T-helper 2 cell treated with Interferon-gamma antibody and Interleukin-4, amounts not matched to agents 100 ng/mL and 5 ng/mL, for 36 hours (primary cell): ENCODE results near the gene CDK14. TPM values are rescaled to one million over a fixed set of nuclear protein-coding genes. Genes with fewer than 3 reads are reported as not detected.
"Not testable (repeated sequence)": the region's sequence is repeated elsewhere in the genome, so short reads cannot be mapped to it uniquely, and the experiment has no call there.

ENCODE experiments used
- intact Hi-C: fragments of 100-400 bp; cut with micrococcal nuclease; formaldehyde crosslinking; loops from one replicate; pipeline ENCODE4 v1.15.1; 2023
- total RNA-seq: library from RNA; stranded (reverse); gene quantifications from 2 replicates; pipeline ENCODE4 v1.2.3, GENCODE V29; 2022

The CDK14 gene
- total RNA-seq, 1 donor from 2014 or later, result 0.09 TPM

DNA sequence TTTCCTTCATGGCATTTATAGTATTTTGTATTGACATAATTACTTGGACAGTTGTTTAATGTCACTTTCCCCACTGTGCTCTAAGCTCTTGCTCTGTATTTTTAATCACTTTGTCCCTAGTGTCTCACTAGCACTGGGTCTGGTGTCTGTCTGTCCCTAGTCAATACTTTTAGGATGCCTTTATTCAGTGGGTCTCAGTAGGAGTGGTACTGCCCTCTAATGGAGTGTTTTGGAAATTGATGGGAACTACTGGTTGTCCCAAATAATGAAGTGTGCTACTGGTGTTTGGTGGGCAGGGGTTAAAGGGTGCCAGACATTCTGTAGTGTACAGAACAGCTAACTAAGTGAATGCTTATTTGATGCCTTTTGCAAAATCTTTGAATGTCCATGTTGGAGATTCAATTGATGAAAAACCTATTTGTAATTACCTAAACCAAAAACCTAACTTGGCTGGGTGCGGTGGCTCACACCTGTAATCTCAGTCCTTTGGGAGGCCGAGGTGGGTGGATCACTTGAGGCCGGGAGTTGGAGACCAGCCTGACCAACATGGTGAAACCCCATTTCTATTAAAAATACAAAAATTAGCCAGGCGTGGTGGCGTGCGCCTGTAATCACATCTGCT lies 33.3 kb downstream of the CDK14 start:
- intact Hi-C loops, result loop anchor here (1.0 kb wide), 1 partner anchor 174 kb away; no protein-coding TSS in a partner anchor

DNA sequence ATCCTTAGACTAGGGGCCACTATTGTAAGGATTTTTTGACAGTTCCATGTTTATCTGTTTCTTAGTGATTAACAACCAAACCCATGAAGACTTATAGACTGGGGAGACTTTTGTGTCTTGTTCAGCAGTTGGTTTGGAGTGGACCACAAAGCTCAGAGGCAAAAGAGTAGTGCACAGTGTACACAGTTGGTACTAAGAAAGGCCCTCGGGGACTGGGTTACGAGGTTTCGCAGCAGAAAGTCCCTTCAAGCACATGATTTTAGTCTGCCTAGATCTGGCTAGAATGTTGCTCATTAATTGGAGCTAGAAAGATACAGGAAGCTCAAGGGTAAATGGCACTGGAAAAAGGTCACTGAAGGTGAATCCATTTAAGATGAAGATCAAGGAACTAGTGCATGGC lies 35.4 kb downstream of the CDK14 start:
- intact Hi-C loops, result no loop called here

DNA sequence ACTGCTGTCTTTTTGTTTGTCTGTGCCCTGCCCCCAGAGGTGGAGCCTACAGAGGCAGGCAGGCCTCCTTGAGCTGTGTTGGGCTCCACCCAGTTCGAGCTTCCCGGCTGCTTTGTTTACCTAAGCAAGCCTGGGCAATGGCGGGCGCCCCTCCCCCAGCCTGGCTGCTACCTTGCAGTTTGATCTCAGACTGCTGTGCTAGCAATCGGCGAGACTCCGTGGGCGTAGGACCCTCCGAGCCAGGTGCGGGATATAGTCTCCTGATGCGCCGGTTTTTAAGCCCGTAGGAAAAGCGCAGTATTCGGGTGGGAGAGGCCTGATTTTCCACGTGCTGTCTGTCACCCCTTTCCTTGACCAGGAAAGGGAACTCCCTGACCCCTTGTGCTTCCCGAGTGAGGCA lies 43.6 kb downstream of the CDK14 start:
- intact Hi-C loops, result not testable (repeated sequence)

DNA sequence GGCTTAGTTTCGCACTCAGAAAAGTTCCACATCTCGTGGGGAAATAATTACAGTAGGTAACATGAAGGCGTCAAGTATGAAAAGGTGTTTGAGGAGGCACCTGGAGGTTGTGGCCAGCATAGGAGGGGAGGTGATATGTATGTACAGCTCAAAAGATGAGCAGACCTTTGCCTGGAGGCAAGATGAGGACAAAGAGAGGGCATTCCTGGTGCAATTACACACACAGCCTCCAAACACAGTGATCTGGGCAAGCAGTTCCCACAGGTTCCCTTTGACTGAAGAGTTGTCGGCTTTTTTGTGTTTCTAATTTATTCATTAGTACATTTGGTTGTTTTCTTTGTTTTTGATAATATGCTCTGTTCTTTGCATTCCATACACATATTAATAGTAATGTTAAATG lies 46.9 kb downstream of the CDK14 start:
- intact Hi-C loops, result no loop called here

DNA sequence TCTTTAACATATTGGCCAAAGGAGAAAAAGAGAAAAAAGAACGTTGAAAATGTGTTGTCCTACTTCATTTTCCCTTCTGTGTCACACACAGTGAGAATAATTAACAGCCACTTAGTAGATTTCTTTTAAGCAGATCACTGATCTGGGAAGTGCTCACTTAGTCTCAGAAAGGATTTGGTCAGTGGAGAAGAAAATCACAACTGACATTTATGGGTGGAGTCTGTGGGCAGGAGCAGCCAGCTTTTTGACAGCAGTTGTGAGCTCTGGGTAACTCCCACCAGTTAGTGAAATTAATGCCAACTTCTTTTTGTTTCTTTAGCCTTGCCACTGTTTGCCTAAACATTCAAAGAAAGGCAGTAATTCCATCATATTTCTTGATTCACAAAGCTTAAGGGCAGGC lies 49.7 kb downstream of the CDK14 start:
- intact Hi-C loops, result no loop called here

DNA sequence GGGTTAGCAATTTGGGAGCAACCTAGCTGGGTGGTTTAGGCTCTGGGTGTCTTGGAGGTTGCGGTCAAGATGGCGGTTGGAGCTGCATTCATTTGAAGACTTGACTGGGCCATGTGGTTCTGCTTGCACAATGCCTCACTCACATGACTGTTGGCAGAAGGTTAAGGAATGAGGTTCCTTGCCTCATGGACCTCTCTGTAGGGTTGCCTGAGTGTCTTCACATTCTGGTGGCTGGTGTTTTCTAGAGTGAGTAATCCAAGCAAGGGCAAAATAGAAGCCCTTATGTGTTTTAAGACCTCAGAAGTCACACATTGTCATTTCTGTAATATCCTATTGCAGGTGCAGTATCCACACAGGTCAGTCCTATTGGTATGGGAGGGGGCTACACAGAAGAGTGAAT lies 52.0 kb downstream of the CDK14 start:
- intact Hi-C loops, result no loop called here

DNA sequence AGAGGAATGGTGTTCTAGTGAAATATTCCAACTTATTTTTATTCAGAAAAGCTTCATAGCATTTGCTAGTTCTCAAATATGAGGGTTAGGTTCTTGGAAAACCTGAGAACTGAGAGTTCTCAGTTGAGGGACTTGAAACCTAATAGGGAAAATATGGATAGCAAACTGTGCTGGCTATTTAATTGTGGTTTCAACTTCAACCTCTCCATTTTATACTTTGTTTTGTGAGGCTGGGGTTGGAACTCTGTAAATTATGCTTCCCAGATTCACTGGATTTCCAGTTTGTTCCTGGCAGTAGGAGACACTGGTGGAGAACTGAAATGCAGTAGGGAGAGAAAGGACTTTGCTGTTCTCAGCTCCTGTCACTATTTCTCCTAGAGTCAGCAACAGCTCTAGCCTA lies 52.7 kb downstream of the CDK14 start:
- intact Hi-C loops, result no loop called here

DNA sequence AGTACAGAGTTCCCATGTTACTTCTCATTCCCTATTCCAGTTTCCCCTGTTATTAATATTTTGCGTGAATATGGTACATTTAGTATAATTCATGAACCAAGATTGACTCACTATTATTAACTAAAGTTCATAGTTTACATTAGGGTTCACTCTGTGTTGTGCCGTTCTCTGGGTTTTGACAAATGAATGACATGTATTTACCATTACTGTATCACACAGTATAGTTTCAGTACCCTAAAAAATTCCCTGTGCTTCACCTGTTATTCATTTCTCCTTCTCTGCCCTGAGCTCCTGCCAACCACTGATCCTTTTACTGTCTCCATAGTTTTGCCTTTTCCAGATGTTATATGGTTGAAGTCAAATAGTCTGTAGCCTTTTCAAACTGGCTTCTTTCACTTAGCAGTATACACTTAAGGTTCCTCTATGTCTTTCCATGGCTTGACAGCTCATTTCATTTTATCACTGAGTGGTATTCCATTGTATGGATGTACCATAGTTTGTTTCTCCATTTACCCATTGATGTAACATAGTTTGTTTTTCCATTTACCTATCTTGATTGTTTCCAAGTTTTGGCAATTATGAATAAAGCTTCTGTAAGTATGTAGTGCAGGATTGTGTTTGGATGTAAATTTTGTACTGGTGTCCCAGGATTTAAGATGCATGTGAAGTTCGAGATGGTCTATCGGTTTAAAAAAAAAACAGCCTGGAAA lies 58.8 kb downstream of the CDK14 start:
- intact Hi-C loops, result no loop called here

DNA sequence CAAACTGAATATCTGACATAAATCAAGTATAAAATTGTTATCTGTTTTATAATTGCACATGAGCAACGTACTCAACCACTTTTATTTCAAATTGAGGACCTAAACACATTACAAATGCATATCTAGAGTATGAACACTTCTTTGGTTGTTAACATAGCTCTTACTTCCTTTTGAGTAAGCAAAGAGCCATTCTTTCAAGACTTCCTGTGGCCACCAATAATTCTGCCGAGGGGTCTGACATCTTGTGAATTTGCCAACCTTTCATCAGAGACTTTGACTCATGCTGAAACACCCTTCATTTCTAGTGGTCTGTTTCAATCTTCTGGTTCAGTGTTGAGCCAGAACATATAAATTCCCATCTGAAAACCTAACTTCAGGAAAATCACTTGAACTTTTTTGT lies 59.4 kb downstream of the CDK14 start:
- intact Hi-C loops, result no loop called here

DNA sequence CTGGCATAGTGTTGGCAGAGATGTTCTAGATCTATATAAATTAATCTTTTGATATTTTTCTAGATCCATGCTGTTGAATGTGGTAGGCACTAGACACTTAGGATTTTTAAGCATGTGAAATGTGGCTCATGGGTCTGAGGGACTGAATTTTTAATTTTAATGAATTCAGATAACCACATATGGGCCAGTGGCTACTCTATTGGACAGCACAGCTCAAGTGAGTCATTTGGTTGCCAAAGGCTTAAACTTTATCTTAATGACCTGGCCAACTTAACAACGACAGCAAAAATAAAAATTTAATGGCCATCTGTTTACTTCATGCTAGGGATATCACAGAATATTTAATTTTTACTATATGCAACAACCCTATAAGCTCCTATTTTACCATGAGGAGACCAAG lies 61.4 kb downstream of the CDK14 start:
- intact Hi-C loops, result no loop called here

DNA sequence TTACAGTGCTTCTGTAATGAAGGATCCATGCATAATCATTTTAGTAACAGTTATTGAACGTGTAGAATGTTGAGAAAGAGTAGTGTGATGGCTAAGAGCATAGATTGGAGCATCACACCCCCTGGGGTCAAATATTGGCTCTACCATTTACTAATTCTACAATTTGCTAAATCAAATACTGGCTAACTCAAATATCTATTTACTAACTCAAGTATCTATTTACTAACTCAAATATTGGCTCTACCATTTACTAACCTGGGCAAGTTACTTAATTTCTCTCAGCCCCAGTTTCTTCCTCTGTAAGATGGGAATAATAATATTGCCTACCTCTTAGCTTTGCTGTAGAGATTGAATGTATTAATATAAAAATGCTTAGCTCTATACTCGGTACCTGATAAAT lies 64.0 kb downstream of the CDK14 start:
- intact Hi-C loops, result no loop called here

DNA sequence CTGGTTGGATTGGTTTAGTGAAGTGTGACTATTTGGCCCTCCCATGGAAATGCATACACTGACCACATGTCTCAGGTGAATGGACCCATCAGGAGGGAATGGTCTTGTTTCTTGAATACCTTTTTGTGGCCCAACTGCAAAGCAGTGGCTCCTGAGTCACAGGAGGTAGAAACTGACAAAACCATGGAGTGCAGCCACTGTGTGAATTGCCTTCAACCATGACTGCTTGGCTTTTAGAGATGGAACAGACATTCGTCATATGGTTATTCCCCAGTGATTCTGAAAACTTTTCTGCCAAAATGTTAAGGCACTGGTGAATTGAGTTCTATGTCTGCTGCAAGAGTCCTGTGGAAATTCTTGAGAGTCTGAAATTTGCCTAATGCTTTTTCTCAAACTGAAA lies 64.7 kb downstream of the CDK14 start:
- intact Hi-C loops, result no loop called here

DNA sequence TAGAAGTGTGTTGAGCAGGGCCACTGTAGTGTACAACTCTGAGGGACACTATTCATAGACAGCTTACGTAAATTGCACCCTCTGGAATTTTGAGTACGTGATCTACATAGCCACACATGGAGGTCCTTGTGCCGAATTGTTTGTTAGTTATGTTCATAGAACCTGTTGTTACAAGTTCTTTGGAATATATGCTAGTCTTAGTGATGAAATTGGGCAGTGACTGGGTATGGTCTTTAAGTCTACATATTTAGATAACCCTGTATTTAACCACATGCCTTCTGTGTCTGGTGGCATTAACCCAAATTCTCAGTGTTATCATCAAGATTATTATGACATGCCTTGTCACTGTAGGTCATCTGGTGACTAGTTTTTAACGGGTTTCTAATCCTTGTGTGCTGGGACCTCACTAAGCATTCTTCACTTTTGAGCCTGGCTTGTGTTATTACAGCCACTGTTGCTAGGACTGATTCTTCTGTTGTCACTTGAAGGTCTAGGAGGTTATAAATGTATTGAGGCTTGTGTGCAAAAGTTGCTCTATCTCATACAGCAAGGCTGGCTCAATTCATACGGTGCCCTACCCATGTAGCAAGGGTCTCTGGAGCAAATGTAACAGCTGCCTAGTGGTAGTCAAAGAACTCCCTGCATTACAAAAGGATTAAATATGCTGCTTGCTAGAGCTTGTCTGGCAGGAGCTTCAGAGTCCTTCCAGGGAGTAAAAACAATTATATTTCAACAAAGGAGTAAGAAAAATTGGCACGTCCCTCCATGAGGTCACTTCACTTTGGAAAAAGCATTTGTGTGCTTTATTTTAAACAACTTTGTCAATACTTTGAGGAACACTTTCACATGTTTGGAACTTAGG lies 65.4 kb downstream of the CDK14 start:
- intact Hi-C loops, result no loop called here

DNA sequence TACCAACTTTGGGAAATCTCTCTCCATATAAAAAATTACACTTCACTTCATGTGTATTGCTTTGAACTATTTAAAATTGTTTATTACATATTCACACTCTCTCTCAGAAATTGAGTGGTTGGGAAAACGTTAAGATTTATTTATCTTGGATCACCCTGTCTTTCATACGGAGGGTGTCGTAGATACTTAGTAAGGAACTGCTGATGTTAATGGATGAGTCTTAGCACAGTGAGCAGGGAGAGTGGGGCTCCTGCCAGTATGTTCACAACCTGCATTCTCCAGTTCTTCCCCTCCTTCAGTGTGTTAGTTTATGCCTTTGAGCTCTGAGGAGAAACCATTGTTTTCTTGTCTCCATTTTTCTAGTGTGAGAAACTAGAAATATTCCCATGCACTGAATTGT lies 67.1 kb downstream of the CDK14 start:
- intact Hi-C loops, result no loop called here

DNA sequence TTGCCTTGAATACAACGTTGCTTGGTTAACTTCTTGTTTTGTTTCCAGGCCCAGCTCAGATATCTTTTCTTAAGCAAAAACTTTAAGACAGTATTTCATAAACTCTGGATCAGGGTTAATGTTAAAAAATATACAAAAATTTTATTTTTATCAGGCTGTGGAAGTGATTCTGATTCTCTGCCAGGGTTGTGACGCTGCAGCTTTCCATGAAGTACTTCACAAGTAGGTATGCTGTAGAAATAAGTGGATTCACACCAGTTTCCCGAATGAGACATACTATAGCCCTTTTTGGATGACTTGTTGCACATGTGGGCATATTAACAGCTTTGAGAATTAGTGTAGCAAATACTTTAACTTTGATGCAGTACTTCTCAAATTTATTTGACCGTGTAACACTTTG lies 70.1 kb downstream of the CDK14 start:
- intact Hi-C loops, result no loop called here

DNA sequence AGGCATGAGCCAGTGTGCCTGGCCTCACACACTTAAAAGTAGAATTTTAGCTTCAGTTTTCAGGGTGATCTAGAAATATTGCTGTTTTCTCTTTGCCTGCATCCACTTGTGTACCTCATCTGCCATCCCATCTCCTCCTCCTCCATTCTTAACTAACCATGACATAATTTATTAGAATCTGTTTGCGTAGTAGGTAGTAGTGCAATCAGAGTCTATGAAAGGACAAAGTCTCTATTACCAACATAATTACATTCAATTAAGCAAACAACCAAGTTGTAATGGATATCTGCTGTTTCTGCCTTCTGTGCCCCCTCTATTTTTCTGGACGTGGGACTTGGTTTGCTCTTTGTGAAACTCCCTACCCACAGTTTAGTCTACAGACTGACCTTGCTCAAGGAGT lies 72.9 kb downstream of the CDK14 start:
- intact Hi-C loops, result no loop called here

DNA sequence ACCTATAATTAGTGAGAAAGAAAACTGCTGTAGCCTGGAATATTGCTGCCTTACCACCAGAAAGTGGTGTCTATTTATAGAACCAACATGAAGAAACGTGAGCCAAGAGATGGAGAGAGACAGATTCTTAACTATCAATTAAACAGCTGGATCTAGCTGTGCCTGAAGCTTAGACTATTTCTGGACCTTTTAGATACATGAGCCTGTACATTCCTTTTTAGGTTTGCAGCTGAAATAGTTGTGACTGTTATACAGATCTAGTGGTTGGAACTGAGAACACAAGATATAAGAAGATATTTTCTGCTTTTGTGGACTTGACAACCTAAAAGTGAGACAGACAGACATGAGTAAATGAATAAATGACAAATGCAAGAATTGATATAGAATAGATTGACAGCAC lies 73.4 kb downstream of the CDK14 start:
- intact Hi-C loops, result no loop called here

DNA sequence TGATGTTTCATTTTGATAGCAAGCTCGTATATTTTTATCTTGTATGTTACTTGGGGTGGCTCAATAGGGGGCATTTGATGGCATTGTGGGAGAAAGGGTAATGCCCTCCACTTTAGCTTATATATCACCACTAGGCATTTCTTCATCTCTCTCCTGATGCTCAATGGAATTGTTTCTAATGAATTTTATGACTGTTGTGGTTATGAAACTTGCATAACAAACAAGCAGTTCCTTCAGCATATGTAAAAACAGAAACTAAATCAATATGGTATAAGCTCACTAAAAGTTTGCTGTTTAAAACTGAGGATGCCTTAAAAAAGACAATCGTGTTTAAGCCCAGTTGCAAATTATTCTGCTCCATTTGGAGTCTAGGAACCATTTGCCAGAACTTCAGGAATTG lies 75.5 kb downstream of the CDK14 start:
- intact Hi-C loops, result no loop called here

DNA sequence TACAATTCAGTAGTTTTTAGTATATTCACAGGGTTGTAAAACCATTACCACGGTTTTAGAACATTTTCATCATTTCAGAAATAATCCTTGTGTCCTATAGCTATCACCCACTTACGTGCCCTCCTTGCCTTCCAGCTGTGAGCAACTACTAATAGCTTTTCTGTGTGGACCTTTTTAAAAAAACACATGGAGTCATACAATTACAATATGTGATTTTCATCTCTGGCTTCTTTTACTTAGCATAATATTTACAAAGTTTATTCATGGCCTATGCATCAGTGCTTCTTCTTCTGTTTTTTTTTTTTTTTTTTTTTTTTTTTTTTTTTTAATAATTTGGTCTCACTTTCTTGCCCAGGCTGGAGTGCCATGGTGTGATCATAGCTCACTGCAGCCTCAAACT lies 76.1 kb downstream of the CDK14 start:
- intact Hi-C loops, result no loop called here

DNA sequence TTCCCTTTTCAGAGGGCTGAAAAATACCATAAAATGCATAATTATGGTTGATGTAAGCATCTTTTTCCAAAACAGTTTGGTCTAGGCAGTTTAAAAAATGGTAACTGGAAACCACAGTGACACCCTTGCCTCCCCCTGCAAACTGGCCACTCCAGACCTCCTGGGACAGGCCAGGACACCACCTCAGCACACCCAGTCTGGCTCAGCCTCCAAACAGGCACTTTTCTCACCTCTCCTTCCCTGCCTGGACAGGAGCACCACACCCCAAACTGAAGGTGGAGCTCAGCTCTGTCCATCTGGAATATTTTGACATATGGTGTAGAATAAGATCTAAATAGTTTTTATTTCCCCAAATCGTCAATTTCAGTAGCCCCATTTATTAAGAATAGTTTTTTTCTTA lies 78.5 kb downstream of the CDK14 start:
- intact Hi-C loops, result no loop called here

DNA sequence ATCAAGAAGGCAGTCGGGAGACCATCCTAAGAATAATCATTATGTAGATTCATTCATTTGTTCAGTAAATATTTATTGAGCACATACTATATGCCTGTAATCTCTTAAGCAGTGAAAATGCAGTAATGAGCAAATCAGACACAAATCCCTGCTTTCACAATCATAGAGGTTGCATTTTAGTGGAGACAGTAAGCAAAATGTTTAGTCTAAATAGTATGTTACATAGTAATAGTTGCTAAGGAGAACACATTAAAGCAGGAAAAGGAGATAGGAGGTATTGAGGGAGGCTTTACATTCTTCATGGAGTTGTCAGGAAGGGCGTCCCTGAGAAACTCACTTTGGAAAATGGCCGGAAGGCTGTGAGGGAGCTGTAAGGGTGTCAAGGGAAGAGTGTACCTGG lies 79.9 kb downstream of the CDK14 start:
- intact Hi-C loops, result no loop called here
